PFSK-1 (cell line): ENCODE results near the gene LIN7B.
A peak's percentile ranks its signal among the peaks of the same experiment; 100 is the strongest.

Experiments
- FOXP2 ChIP-seq: optimal IDR thresholded peaks from 2 replicates; pipeline ENCODE3; 2011; ENCODE audit warnings: borderline replicate concordance, control low read depth, inconsistent platforms; ENCODE audit not compliant: insufficient read depth; ENCODE audit errors: extremely low read length, extremely low read depth
- POLR2AphosphoS5 ChIP-seq: IDR thresholded peaks from 2 replicates; pipeline ENCODE4 v1.6.1; 2012; ENCODE audit warnings: low read depth, mild to moderate bottlenecking, control low read depth, low read length, moderate library complexity
- SIN3A ChIP-seq: IDR thresholded peaks from 2 replicates; pipeline ENCODE4 v1.6.1; 2012; ENCODE audit warnings: mild to moderate bottlenecking, low read length, moderate library complexity, borderline replicate concordance; ENCODE audit not compliant: insufficient read depth
- TAF1 ChIP-seq: IDR thresholded peaks from 2 replicates; pipeline ENCODE4 v1.6.1; 2012; ENCODE audit warnings: low read length, control low read depth, borderline replicate concordance; ENCODE audit not compliant: insufficient read depth
- TF ChIP-seq, protein P1 (sequence below), 2 experiments: IDR thresholded peaks; 2 replicates each; pipeline versions ENCODE4 v1.6.1 to v1.8.0; 2011 to 2012; ENCODE audit warnings: low read depth in 2 of 2, low read length in 2 of 2, control low read depth in 1 of 2, inconsistent platforms in 1 of 2, mild to moderate bottlenecking in 1 of 2, moderate library complexity in 1 of 2; ENCODE audit not compliant: insufficient read depth in 1 of 2

The LIN7B gene

GRCh38 chr19:49107625-49108459 lies 6.3 kb upstream of the LIN7B start:
- TF ChIP-seq POLR2AphosphoS5 (no peak; the same call in 1 of the 2 replicates), SIN3A (no peak), TAF1 (no peak), FOXP2 (no peak)
- TF ChIP-seq, protein P1, sequence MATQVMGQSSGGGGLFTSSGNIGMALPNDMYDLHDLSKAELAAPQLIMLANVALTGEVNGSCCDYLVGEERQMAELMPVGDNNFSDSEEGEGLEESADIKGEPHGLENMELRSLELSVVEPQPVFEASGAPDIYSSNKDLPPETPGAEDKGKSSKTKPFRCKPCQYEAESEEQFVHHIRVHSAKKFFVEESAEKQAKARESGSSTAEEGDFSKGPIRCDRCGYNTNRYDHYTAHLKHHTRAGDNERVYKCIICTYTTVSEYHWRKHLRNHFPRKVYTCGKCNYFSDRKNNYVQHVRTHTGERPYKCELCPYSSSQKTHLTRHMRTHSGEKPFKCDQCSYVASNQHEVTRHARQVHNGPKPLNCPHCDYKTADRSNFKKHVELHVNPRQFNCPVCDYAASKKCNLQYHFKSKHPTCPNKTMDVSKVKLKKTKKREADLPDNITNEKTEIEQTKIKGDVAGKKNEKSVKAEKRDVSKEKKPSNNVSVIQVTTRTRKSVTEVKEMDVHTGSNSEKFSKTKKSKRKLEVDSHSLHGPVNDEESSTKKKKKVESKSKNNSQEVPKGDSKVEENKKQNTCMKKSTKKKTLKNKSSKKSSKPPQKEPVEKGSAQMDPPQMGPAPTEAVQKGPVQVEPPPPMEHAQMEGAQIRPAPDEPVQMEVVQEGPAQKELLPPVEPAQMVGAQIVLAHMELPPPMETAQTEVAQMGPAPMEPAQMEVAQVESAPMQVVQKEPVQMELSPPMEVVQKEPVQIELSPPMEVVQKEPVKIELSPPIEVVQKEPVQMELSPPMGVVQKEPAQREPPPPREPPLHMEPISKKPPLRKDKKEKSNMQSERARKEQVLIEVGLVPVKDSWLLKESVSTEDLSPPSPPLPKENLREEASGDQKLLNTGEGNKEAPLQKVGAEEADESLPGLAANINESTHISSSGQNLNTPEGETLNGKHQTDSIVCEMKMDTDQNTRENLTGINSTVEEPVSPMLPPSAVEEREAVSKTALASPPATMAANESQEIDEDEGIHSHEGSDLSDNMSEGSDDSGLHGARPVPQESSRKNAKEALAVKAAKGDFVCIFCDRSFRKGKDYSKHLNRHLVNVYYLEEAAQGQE (IDR thresholded peaks at IDR 0.05; ENCODE audit: insufficient read depth in 1 of 2, low read depth in 2 of 2, low read length in 2 of 2): no peak

GRCh38 chr19:49109051-49109450 lies 5.1 kb upstream of the LIN7B start:
- TF ChIP-seq POLR2AphosphoS5 (0 out of 2 replicates have a peak, but pooled peaks have one; percentile 26), FOXP2 (no peak), SIN3A (no peak), TAF1 (no peak)
- TF ChIP-seq, protein P1 (IDR thresholded peaks at IDR 0.05; ENCODE audit: insufficient read depth in 1 of 2, low read depth in 2 of 2, low read length in 2 of 2): no peak

DNA sequence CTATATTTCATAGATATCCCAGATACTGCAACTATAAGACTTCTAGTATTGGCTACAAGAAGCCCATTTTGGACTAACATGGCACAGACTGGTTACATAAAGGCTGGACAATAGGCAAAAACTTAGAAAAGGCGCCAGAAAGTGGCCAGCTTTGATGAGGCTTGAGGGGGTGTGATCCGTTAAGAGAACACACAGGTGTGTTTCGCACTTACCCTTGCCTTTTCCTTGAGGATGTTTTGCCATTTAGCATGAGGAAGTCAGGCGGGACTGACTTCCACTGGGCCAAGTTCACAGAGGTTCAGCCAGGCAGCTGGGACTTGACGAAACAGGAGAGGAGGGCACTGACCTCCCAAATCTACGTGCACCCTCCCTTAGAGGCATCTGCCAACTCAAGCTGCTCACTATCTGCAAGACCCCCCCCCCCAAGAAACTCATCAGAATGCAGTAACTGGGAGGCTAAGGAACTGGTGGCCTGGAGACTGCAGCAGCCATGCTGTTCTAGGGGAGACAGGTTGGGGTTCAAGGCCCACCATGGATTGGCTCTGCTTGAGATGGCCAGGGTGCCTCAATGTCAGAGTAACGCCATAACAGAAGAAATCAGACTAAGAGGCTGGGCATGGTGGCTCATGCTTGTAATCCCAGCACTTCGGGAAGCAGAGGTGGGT lies 4.5 kb upstream of the LIN7B start:
- TF ChIP-seq POLR2AphosphoS5: 0 out of 2 replicates have a peak, but pooled peaks have one; percentile 41
- TF ChIP-seq, protein P1 (IDR thresholded peaks at IDR 0.05; ENCODE audit: insufficient read depth in 1 of 2, low read depth in 2 of 2, low read length in 2 of 2): no peak

- no peak for TF ChIP-seq POLR2AphosphoS5
- no peak for TF ChIP-seq FOXP2
- TF ChIP-seq SIN3A: no peak
- TF ChIP-seq, protein P1 (IDR thresholded peaks at IDR 0.05; ENCODE audit: insufficient read depth in 1 of 2, low read depth in 2 of 2, low read length in 2 of 2): no peak
- no peak for TF ChIP-seq TAF1
These were observed 3.6 kb upstream of the LIN7B start for GRCh38 chr19:49110567-49110966.
